Astrocyte of the spinal cord (primary cell): Measurements from ENCODE around the gene ACOX1.

ENCODE experiments used
- DNase-seq: peaks from one replicate; pipeline ENCODE4 v3.0.0; 2011; ENCODE audit warnings: low read depth, low spot score
- H3K4me3 ChIP-seq: 2 replicates; pipeline ENCODE4 v1.5.1; 2011; ENCODE audit warnings: low read depth, mild to moderate bottlenecking, low read length, moderate library complexity
- in situ Hi-C: cut with HindIII; loops from 2 replicates; pipeline ENCODE4 v1.10.0; 2017; ENCODE audit warnings: low sequenced_read_pairs
- TF ChIP-seq, protein P1 (sequence below): IDR thresholded peaks from 2 replicates; pipeline ENCODE4 v1.5.1; 2012; ENCODE audit warnings: low read depth, mild to moderate bottlenecking, low read length, inconsistent platforms

ACOX1 gene

DNA sequence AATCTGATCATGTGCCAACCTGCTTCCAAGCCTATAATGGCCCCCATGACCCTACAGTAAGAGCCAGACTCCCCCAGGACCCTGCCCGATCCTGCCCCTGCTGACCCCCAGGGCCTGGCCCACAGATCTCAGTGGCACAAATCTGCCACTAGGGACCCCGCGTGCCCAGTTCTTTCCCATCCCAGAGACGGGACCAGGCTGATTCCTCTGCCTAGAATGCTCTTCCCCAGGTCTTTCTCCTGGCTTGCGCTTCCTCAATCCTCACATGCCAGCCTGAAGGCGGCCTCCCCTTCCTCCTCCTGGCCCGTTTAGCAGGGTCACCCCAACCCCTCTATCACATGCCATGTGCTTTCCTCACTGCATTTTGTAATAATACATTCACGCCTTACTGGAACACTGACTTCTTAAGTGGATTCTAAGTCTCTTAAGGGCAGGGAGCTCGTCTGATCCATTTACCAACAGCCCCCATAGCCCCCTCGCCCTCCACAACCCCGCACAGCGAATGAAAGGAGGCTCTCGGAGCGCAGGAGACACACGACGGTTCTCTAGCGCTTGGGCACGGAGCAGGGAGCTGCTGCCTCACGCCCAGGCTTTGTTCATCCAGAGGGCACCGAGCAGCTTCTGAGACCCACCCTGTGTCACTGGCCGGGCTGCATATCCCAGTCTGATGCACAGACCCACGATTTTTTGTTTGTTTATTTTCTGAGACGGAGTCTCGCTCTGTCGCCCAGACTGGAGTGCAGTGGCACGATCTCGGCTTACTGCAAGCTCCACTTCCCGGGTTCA, 83.4 kb downstream of the ACOX1 start:
- peak; percentile 12 for DNase-seq
- in situ Hi-C loops: no loop called here
- H3K4me3 ChIP-seq: peak overlapping the region; percentile 62
- TF ChIP-seq, protein P1, sequence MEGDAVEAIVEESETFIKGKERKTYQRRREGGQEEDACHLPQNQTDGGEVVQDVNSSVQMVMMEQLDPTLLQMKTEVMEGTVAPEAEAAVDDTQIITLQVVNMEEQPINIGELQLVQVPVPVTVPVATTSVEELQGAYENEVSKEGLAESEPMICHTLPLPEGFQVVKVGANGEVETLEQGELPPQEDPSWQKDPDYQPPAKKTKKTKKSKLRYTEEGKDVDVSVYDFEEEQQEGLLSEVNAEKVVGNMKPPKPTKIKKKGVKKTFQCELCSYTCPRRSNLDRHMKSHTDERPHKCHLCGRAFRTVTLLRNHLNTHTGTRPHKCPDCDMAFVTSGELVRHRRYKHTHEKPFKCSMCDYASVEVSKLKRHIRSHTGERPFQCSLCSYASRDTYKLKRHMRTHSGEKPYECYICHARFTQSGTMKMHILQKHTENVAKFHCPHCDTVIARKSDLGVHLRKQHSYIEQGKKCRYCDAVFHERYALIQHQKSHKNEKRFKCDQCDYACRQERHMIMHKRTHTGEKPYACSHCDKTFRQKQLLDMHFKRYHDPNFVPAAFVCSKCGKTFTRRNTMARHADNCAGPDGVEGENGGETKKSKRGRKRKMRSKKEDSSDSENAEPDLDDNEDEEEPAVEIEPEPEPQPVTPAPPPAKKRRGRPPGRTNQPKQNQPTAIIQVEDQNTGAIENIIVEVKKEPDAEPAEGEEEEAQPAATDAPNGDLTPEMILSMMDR: peak; percentile 42

DNA sequence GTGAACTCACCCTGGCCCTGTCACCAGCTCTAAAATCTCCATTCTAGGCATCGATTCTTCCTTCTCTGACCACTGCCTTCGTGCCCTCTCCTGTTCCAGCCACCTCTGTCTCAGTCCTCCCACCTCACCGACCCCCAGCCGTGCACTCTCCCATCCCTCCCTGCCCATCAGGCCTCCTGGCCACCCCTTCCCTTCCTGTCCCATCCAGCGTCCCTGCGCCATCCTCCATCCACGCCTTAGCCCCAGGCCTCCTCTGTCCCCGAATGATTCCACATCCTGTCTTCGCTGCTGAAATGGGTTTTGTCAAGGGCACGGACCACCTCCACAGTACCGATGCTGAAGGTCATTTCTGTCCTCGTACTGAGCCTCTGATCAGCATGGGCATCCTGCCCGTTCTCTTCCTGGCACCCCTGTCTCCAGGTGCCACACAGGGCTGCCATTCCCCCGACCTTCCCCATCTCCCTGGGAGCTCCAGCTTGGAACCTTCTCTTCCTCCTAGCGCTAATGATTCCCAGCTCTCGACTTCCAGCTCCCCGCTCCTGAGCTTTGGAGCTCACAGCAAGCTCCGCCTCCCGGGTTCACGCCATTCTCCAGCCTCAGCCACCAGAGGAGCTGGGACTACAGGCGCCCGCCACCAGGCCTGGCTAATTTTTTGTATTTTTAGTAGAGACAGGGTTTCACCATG, 84.8 kb downstream of the ACOX1 start:
- TF ChIP-seq, protein P1: no peak
- in situ Hi-C loops: no loop called here
- DNase-seq: no peak
- no peak overlapping the region for H3K4me3 ChIP-seq

DNA sequence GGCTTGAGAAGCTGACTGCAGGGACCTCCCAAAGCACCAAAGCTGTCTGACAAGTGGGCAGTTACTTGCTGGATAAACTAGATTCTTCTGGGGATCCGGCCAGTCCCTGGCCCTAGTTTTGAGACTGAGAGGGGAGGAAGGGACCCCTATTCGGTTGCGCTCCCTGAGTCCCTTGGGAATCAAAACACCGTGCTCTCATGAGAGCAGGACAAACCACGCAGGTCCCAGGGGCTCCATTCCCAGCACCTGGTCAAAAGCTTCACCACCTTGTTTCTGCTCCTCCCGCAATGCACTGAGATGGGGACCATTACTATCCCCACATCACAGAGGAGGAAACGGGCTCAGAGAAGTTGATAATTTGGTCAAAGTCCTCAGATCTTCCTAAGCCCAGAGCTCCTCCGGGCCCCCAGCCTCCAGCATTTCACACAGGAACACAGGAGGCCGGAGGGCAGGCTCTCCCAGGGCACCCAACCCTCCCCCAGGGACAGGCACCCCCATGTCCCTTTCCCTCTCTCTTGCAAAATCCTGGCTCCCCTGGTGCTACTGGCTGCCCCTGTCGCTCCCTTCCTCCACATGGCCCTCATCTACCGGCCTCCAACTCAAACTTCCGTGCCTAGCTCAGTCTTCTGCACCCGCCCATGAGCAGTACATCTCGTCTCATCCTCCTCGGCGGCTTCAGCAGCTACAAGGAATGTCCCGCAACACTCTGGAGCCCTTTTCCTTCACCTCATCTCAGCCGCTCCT, 85.5 kb downstream of the ACOX1 start:
- TF ChIP-seq, protein P1: no peak
- in situ Hi-C loops: no loop called here

DNA sequence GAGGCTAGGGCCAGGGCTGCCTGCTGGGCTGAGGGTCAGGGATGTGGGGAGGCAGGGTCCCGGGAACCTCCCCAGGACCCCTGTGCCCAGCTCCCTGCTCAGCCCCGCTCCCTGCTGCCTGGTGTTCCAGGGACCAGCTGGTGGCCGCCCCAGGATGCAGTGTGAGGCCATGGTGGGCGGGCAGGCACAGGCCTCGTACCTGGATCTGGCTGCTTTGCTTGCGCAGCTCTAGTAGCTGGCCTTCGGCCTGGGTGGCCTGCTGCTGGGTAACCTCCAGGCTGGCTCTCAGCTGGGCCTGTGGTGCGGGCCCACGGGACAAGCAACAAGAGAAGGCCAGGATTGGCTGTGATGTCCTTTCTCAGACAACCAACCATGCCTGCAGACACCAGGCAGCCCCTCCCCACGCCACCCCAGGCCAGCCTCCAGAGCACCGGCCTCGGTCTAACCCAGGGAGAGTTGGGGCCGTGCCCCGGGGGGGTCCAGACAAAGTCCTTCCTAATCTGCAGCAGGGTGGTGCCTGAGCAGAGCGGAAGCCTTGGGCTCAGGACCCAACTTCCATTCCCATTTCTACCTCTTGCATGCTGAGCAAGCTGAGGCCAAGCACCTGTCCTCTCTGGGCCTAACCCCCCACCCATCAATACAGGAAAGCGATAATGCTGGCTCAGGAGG, 86.3 kb downstream of the ACOX1 start:
- DNase-seq: no peak
- in situ Hi-C loops: no loop called here
- TF ChIP-seq, protein P1: no peak
- no peak overlapping the region for H3K4me3 ChIP-seq

More for the DNA sequence above, 85.5 kb downstream of the ACOX1 start:
- no peak overlapping the region for H3K4me3 ChIP-seq
- no peak for DNase-seq

DNA sequence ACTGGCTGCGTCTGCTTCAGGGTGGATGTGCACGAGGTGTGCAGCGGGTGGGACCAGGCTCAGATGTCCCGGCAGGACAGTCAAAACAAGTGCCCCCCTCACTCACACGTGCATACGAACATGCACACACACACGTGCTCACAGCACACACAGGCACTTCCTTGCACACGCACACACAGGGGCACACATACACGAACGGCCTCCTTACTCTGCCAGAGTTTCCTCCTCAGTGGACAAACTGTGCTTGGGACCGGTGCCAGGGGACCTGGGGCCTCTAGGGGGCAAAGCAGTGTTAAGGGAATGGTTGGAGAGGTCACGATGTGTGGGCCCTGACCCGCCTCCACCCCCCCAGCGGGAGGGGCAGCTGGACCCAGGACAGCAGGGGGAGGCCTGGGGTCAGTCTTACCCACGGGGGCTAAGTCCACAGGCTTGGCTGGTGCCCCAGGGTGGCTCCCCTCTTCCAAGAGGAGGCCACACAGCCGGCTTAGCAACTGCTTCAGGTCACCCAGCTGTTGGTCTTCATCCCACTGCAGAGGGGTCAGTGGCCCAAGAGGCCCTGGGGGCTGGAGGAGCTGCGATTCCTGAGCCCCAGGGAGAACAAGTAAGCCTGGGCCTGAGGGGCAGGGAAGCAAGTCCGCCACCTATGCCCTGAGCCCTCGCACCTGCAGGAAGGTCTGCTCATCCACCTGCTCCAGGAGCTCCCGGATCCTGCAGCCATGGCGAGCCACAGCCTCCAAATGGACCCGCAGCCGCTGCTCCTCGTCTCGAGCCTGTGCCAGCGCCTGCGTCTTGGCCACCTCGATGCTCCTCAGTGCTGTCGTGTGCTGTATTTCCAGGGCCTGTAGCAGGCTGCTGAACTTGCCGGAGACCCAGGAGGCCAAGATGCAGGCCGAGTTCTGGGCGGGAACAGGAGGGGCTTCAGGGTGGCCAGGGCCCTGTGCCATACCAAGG, 87.1 kb downstream of the ACOX1 start:
- H3K4me3 ChIP-seq: no peak overlapping the region
- no peak for DNase-seq
- TF ChIP-seq, protein P1: no peak
- in situ Hi-C loops: no loop called here
